NOMO-1 treated with dmso at 0.1 percent for 144 hours (cell line): ENCODE measurements around the gene SLC9A9.

Source experiments
- DNase-seq: peaks from one replicate; lab custom pipeline; 2025; ENCODE audit not compliant: unreplicated experiment; lab: John Stamatoyannopoulos, UW

SLC9A9 gene

GRCh38 chr3:143375698-143376097 lies 472.6 kb downstream of the SLC9A9 start:
- no peak for DNase-seq

GRCh38 chr3:143367171-143367570 lies 481.1 kb downstream of the SLC9A9 start:
- DNase-seq, result no peak

GRCh38 chr3:143366672-143367071 lies 481.6 kb downstream of the SLC9A9 start:
- no peak for DNase-seq

DNA sequence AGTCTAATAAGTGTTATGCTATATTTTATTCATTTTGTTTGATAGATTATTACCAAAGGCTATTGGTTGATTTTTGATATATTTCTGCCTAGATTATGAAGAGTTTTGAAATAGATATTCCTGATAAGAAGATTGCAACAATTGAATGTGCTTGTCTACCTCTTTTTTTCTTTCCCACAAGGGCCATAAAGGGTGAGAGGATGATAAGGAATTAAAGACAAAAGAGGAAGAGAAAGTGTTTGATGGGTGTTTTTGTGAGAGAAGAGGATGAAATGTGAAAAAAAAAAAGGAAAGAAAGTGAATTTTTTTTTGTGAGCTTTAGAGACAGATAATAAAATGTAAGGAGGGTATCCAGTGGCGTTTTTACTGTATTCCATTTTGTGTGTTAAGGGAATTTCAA lies 484.3 kb downstream of the SLC9A9 start:
- peak; percentile 45 for DNase-seq

- no peak for DNase-seq
Measured at GRCh38 chr3:143363276-143363675, 485.0 kb downstream of the SLC9A9 start.

DNA sequence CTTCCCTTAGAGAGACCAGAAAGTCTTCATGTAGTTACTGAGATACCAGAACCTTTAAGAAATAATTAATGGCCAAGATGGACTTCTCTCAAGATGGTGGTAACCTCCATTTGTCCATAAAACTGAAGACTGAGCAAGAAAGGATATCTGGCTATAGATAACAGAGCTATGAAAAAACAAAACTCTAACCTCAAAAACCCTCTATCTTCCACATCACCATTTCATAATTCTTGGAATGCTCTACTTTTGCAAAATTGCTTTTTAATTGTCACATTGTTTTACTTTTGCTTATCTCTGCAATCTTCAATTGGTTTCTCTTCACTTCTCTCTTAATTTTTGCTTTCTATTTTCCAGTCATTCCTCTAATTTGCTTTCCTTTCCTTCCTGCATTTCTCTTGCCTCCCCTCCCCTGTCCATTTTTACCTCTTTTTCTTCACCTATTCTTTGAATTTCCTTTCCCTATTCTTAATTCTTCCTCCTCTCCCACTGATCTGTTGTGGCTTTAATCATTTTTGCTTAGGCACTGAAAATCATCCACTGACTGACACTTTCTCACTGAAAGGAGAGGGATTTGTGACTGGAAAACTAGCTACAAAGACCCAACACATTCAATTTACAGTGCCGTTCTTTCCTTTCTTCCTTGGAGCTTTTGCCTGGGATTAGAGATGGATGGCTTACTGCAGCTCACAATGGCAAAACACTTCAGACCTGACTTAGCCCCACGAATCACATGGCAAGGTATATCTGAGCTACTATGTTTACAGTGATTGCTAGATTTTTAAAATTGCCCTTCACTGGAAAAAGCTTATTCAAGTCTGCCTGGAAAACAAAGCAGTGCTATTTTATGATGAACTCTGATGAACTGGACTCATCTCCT lies 485.9 kb downstream of the SLC9A9 start:
- DNase-seq, result no peak

GRCh38 chr3:143361589-143361988 lies 486.7 kb downstream of the SLC9A9 start:
- no peak for DNase-seq

- DNase-seq, result no peak
Measured at GRCh38 chr3:143360244-143360643, 488.0 kb downstream of the SLC9A9 start.

DNA sequence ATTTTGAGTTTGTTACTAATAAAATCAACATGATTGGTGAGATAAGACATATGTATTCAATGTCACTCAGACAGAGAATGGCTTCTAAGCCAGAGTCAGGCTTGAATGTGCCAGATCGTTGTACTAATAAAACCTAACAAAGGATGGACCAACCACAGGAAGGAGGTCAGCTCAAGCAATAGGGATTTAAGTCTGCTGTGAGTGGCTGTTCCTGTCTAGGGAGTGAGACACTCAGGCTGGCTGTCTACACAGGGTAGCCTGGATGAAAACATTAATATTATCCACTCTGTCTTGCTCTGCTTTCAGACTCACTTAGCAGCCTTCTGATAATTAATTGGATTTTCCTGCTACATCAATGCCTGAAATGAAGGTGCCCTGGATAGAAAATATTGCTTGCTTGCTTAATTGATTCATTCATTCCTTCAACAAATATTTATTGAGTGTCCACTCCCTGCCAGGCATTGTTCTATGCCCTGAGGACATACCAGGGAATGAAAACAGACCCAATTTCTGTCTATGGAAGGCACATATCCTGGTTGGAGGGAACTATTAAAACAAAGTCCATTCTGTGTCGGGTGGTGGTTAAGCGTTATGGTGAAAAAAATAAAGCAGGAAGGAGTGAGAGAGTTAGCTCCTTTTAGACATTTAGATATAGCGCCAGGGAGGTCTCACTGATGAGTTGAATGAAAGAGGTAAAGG lies 489.3 kb downstream of the SLC9A9 start:
- no peak for DNase-seq

DNA sequence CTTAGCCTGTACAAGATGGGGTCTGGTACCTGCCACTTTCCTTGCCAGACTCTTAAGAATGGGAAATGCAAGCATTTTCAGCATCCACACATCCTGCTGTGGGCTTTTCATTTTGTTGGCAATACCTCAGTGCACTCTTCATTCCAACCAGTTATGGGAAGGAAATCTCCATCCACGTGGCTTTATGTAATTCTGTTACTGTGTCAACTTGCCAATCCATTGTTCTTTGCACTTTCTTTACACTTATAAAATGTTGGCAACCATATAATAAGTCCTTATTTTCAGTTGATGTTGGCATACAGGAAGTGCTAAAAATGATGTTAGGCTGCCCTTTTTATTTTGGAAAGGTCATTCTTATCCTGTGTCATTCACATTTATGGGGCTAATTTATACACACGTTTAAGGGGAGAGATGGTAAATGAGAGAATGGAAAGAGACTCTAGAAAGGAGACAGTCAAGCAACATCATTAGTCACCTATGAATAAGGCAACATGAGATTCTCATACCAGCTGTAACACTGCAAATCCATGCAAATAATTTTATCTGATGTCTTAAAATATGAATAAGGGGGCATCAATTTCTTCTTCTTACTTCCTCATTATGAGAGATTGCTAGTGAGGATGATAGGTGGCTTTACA lies 490.0 kb downstream of the SLC9A9 start:
- no peak for DNase-seq

- DNase-seq, result no peak
Measured at GRCh38 chr3:143357700-143358099, 490.6 kb downstream of the SLC9A9 start.

DNA sequence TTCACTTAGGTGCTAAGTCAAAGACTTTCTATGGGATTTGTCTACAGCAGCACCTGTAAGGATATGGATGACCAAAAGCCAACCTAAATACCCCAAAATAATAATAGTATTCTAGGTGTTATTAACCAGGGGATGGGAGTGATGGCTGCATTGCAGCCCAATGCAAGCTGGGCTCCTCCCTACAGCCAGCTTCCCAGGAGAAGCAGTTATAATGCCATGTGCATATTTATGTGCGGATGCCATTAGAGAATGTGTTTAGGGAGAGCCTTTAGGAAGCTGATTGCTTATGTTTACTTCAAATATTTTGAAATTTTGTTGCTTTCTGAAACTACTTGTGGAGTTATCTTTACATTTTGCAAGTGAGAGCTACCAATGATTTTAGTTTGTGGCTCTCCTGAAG lies 491.4 kb downstream of the SLC9A9 start:
- no peak for DNase-seq

DNA sequence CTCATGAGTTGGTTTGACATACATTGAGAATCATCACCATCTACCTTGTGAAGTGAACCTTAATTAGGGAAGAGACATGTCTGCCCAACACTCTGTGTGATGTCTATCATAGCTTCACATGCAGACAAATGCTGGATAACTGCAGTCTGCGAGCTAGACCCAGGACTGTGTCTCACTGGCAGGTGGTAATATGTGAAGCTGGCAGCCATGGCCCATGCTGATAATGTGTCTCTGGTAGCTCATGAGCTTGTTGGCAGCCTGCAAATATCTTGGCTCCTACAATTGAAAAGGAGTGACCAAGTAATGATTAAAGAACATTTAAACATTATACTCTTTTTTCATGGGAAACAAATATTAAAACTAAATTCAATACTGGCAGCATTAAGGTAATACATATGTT lies 493.9 kb downstream of the SLC9A9 start:
- no peak for DNase-seq

DNA sequence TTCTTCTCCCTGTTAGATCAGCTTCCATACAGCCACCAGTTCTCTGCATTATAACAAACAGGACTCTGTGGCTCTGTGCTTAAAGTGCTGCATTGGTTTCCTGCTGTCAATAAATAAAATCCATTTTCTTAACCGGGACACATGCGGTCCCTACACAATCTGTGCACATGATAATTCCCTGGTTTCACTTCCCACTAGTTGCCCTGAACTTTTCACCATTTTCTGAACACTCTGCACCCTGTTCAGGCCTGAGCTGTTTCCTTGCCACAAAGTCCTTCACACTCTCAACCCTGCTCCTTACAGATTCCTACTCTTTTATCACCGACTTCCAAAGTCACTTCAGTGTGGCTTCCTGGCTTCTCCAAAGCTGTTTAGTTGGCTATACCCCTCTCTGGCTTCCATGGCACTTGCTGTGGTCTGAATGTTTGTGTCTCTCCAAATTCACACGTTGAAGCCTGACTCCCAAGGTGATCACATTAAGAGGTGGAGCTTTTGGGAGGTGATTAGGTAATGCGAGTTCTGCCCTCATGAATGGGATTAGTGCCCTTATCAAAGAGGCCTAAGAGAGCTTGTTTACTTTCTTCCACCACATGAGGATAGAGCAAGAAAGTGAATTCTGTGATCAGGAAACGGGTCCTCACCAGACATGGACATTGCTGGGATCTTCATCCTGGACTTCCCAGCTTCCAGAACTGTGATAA lies 495.3 kb downstream of the SLC9A9 start:
- DNase-seq, result peak; percentile 47

GRCh38 chr3:143351895-143352608 lies 496.2 kb downstream of the SLC9A9 start:
- DNase-seq, result no peak

DNA sequence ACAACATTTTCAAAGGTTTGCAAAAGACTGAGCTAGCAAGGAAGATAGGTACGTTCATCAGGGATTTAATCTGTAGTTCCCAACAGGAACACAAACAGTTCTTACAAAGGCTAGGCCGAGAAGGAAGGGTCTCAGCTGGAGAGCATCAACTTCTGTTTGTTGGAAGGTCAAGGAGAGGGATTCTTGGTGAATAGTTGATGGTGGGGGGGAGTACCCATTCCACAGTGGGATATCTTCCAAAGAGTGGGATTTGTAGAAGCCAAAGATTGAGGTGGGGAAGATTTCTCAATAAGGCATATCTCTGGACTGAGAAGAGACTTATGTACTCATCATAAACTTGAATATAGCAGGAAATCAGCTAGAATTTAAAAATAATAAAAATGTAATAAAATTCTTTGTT lies 496.9 kb downstream of the SLC9A9 start:
- DNase-seq, result no peak

- DNase-seq, result no peak
Measured at GRCh38 chr3:143349455-143349854, 498.8 kb downstream of the SLC9A9 start.

- no peak for DNase-seq
Measured at GRCh38 chr3:143348486-143349327, 499.6 kb downstream of the SLC9A9 start.

DNA sequence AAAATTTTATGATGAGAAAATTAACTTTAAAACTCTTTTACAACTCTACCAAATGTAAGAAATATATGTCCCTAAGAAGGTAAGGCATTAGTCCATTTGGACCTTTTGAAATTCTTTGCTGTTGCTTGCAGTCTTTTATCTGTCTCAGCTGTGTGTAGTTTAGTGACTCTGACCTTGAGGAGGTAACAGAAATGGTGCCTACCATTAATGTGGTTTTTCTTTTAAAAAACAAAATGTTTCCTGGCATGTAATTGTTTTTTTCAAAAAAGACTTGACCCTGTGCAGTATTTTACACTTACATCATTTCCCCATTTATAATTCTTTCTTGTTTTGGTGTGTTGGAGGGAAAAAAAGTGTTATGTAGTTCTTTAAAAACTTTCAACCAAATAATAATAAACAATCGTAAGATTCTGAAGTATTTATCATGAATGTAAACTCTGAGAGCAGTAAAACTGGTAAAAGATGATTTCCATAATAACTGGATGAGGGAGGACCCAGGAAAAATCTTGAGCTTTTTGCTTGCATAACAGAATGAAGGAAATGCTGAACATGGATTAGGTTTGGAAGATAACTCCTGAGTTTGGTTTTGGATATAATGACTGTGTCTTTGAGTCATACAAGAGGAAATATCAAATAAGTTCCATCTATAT lies 503.6 kb downstream of the SLC9A9 start:
- DNase-seq, result no peak
